Measurements from ENCODE around the gene NFS1. TPM values are rescaled to one million over a fixed set of nuclear protein-coding genes. Genes with fewer than 3 reads are reported as not detected.

Gene NFS1
- total RNA-seq, 2 experiments from 2014 or later: 32.7 to 34.7 TPM

DNA sequence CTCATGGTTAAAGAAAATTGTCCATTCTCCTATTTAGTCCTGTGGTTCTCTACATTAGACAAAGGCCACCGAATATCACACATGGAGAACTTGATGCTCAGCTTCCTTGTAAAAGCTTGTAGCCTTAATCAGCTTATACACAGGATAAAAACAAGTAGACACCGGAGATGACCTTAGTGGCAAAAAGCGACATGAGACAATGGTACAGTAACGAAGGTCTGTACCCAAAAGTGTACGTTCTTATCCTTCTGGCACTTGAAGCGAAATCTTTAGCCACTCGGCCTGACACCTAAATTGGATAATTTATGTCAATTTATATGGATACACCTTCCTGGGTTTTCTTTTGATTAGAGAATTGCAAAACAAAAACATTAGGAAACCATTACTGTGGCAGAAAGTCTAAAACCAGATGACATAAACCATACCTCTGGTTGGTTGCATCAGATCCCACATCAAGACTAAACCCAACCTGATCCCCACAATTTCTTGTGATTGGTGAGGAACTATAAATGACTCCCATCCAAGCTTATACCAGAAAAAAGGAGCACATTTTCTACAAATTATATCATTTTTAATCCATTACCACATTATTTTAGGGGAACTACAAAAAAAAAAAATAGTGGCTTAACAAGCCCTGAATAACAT is 36.8 kb upstream of the NFS1 start:
- Mint-ChIP-seq H3K36me3 (ENCODE audit: low read depth) (peaks cover 72% of the 10 kb centered on the region), H3K27ac (peak overlapping the region; percentile 53), H3K9me3 (ENCODE audit: insufficient read depth) (no peaks in the 10 kb centered on the region), H3K27me3 (ENCODE audit: low read depth) (no peaks in the 10 kb centered on the region), H3K4me1 (ENCODE audit: low read depth) (peaks cover 64% of the 10 kb centered on the region), H3K4me3 (peak overlapping the region; percentile 56)
- ATAC-seq (no peak), DNase-seq (no peak)
- POLR2A ChIA-PET: interaction anchor here (0.8 to 3.6 kb wide), 8 partner anchors 7 to 1062 kb away, joined by 3 to 16 read pairs (median 5); partner anchors contain the start of genes NFS1, PHF20 and ROMO1
- CTCF ChIA-PET: interaction anchor here (0.6 to 1.6 kb wide), 2 partner anchors 11 to 18 kb away, joined by 3 to 4 read pairs; no protein-coding TSS in a partner anchor

DNA sequence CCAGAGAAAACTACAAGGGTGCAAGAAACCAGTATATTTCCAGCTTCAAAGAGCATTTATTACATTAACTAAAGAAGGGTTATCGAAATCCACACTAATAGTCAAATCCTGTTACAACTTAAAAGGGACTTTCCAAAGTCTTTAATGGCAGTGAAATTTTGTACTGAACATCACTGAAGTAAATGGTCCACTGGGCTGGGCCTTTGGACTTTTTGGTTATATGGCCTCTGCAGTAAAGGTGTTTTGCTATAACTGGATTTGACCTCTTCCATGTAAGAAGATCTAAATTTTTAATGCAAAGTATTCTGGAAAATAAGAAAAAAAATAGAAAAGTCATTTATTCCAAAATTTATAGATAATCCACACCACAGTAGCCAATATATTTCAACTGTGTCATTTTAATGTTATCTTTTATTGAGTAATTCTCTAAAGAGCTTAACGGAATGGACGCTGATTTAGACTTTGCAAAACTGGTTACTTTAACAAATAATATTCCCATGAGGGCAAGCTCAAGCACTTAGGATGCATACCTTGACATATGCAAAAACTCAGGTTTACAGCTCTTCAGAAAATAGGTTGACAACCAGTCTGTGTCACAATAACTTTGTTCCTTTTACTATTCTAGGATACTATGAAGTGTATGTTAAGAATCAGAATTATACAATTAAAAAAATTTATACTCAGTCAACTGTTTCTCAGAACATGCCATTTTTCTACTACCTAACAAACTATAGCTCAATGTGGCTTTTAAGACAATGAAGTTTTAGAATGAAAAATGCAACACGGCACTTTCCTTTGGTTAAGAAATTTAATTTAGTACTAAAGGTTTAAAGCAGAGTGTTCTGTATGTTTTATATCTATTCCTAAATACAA is 35.9 kb upstream of the NFS1 start:
- POLR2A ChIA-PET: interaction anchor here (0.8 to 3.6 kb wide), 10 partner anchors 8 to 71 kb away, joined by 3 to 16 read pairs (median 5); partner anchors contain the start of genes NFS1, PHF20 and ROMO1
- CTCF ChIA-PET: interaction anchor here (0.6 to 1.6 kb wide), 3 partner anchors 10 to 219 kb away, joined by 3 to 4 read pairs (median 3); partner anchors contain the start of gene SCAND1
- Mint-ChIP-seq H3K4me1 (ENCODE audit: low read depth) (peaks cover 63% of the 10 kb centered on the region), H3K27ac (no peak overlapping the region), H3K9me3 (ENCODE audit: insufficient read depth) (no peaks in the 10 kb centered on the region), H3K27me3 (ENCODE audit: low read depth) (no peaks in the 10 kb centered on the region), H3K36me3 (ENCODE audit: low read depth) (peaks cover 71% of the 10 kb centered on the region), H3K4me3 (no peak overlapping the region)
- DNase-seq (no peak), ATAC-seq (no peak)

DNA sequence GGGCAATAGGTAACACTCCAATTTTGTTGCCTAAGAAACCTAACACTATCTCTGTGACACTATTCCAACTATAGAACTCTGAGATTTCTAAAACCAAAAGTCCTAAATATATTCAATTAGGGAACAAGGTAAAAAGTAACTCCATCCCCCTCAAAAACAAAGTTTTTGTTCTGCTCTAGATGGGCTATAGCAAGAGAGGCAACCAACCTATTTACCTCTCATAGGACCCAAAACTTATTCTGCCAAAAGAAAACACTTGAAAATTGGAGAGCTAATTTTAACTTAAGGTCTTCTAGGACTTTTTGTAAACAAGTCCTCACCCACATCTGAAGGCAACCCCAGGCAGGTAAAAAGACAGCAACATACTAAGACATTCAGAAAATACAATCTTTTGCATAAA is 35.2 kb upstream of the NFS1 start:
- Mint-ChIP-seq H3K4me3 (no peak overlapping the region), H3K27ac (no peak overlapping the region), H3K9me3 (ENCODE audit: insufficient read depth) (no peaks in the 10 kb centered on the region), H3K4me1 (ENCODE audit: low read depth) (peaks cover 59% of the 10 kb centered on the region), H3K27me3 (ENCODE audit: low read depth) (no peaks in the 10 kb centered on the region), H3K36me3 (ENCODE audit: low read depth) (peaks cover 70% of the 10 kb centered on the region)
- ATAC-seq: no peak
- ChIA-PET CTCF (interaction anchor here (1.2 kb wide), 1 partner anchor 220 kb away, joined by 3 read pairs; the partner anchor contains the start of gene SCAND1), POLR2A (interaction anchor here (0.6 to 3.6 kb wide), 7 partner anchors 7 to 34 kb away, joined by 3 to 16 read pairs (median 4); partner anchors contain the start of genes NFS1, RBM39 and ROMO1)
- DNase-seq: no peak

GRCh38 chr20:35732644-35732982 is 33.5 kb upstream of the NFS1 start:
- no peak for DNase-seq

DNA sequence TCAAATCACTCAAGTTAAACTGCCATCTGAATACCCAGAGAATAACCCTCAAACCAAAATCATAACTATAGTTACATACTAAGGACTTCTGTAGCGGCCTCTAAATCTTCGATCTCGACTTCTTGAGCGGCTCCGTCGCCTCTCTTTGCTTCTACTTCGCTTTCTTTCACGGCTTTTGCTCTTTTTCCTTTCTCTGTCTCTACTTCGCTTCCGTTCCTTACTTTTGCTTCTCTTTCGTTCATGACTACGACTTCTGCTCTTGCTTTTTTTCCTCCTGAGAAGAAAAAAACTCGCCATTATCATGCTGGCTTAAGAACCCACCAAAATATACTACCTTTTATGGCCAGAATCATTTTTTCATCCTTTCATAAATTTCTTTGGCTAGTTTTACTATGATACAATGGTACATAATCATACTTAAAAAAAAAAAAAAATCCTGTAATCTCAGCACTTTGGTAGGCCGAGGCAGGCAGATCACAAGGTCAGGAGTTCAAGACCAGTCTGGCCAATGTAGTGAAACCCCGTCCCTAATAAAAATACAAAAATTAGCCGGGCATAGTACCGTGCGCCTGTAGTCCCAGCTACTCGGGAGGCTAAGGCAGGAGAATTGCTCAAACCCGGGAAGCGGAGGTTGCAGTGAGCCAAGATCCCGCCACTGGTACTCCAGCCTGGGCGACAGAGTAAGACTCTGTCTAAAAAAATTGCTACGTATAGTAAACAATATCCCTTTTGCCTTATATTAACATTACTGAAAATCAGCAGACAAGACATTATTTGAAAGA is 32.9 kb upstream of the NFS1 start:
- peaks cover 46% of the 10 kb centered on the region for H3K4me1 Mint-ChIP-seq (ENCODE audit: low read depth)
- H3K9me3 Mint-ChIP-seq (ENCODE audit: insufficient read depth): no peaks in the 10 kb centered on the region
- ATAC-seq: no peak
- peaks cover 65% of the 10 kb centered on the region for H3K36me3 Mint-ChIP-seq (ENCODE audit: low read depth)
- CTCF ChIA-PET: no interaction called here
- no peak overlapping the region for H3K27ac Mint-ChIP-seq
- DNase-seq: no peak
- POLR2A ChIA-PET: interaction anchor here (1.1 to 2.1 kb wide), 4 partner anchors 8 to 13 kb away, joined by 4 to 12 read pairs (median 6); partner anchors contain the start of gene RBM39
- H3K27me3 Mint-ChIP-seq (ENCODE audit: low read depth): no peaks in the 10 kb centered on the region
- H3K4me3 Mint-ChIP-seq: no peak overlapping the region

More at GRCh38 chr20:35732644-35732982, 33.5 kb upstream of the NFS1 start:
- no peak overlapping the region for H3K4me3 Mint-ChIP-seq
- POLR2A ChIA-PET: interaction anchor here (1.5 to 1.8 kb wide), 2 partner anchors 10 to 13 kb away, joined by 5 to 8 read pairs; partner anchors contain the start of gene RBM39
- CTCF ChIA-PET: interaction anchor here (0.7 kb wide), 1 partner anchor 152 kb away, joined by 3 read pairs; no protein-coding TSS in a partner anchor
- H3K27ac Mint-ChIP-seq: peak overlapping the region; percentile 25
- H3K9me3 Mint-ChIP-seq (ENCODE audit: insufficient read depth): no peaks in the 10 kb centered on the region
- no peaks in the 10 kb centered on the region for H3K27me3 Mint-ChIP-seq (ENCODE audit: low read depth)
- H3K4me1 Mint-ChIP-seq (ENCODE audit: low read depth): peaks cover 46% of the 10 kb centered on the region
- ATAC-seq: no peak
- peaks cover 65% of the 10 kb centered on the region for H3K36me3 Mint-ChIP-seq (ENCODE audit: low read depth)

- ChIA-PET CTCF (interaction anchor here (1.1 kb wide), 1 partner anchor 8 kb away, joined by 5 read pairs; no protein-coding TSS in a partner anchor), POLR2A (interaction anchor here (1.1 to 2.1 kb wide), 2 partner anchors 8 to 10 kb away, joined by 4 to 12 read pairs; partner anchors contain the start of gene RBM39)
- Mint-ChIP-seq H3K27ac (no peak overlapping the region), H3K9me3 (ENCODE audit: insufficient read depth) (no peaks in the 10 kb centered on the region), H3K4me1 (ENCODE audit: low read depth) (peaks cover 48% of the 10 kb centered on the region), H3K27me3 (ENCODE audit: low read depth) (no peaks in the 10 kb centered on the region), H3K4me3 (no peak overlapping the region), H3K36me3 (ENCODE audit: low read depth) (peaks cover 67% of the 10 kb centered on the region)
- ATAC-seq: no peak
- no peak for DNase-seq
These were observed 32.3 kb upstream of the NFS1 start for GRCh38 chr20:35731469-35731788.

DNA sequence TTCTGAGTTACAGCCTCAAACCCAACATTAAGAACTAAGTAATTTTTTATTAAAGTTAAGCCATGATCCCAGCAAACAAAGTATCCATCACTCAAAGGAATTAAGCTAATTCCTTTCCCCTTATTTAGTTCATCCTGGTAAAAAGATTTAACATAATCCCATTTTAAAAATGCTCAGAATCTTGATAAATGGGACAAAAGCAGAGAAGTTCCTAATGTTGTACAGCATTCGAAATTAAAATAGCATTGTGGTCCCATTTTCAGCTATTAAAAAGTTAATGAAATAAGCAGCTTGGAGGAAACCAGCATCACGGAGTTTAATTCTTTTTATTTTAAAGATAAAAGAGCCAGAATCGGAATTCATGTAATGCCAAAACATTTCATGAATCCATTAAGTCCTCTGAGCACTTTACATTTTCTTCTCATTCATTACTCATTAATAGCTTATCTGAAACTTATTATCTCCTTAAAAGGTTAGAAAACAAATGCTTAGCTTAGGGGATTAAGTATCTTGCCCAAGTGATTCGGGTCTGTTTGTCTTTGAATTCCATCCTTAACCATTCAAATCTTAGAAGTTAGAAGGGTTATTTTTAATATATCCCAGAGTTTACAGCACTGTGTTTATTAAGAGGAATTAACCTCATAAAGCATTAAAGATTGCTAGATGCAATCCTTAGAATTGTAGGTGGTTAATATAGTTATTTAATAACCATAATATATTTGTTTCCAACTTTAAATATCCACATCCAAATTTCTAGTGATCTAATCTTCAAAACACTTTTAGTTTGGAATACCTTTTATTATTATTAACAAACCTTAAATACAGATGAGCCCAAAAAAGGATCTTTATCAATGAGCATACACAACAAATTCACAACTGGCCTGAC is 31.7 kb upstream of the NFS1 start:
- Mint-ChIP-seq H3K27ac (no peak overlapping the region), H3K9me3 (ENCODE audit: insufficient read depth) (no peaks in the 10 kb centered on the region), H3K36me3 (ENCODE audit: low read depth) (peaks cover 66% of the 10 kb centered on the region), H3K4me1 (ENCODE audit: low read depth) (peaks cover 45% of the 10 kb centered on the region), H3K27me3 (ENCODE audit: low read depth) (no peaks in the 10 kb centered on the region), H3K4me3 (no peak overlapping the region)
- ChIA-PET POLR2A (interaction anchor here (0.8 to 2.1 kb wide), 3 partner anchors 9 to 66 kb away, joined by 3 to 12 read pairs (median 4); partner anchors contain the start of genes CPNE1, RBM12 and RBM39), CTCF (interaction anchor here (0.6 to 1.9 kb wide), 4 partner anchors 9 to 1293 kb away, joined by 4 to 5 read pairs (median 4); partner anchors contain the start of gene RBM39)
- DNase-seq (no peak), ATAC-seq (no peak)

DNA sequence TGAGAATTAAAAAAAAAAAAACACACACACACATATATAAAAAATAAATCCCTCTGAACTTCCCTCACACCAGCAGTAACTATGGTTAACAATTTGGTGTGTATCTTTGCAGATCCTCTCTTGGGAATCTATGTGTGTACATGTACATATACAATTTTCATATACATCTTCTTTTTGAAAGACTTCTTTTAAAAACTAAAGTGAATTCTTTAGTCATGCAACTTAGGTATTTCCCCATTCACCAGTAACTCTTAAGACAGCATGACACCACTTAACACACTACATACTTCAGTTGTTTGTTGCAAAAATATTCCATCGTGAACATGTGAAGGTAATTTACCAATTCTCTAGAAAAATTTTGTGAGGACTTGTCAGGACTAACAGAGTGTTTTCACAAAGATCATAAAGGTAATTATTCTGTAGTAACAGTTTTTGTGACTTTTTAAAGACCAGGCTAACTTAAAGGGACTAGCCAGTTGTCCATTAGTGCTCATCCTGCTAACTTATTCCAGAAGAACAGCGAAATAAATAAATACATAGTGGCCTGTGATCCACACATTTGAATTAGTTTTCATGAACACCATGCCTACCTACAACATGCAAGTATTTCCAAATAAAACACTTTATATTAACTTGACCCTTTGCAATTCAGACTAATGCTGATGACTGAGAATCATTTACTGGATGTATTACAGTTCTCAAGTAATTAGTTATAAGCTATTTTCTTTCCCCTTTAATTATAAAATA is 30.9 kb upstream of the NFS1 start:
- H3K9me3 Mint-ChIP-seq (ENCODE audit: insufficient read depth): no peaks in the 10 kb centered on the region
- H3K4me1 Mint-ChIP-seq (ENCODE audit: low read depth): peaks cover 45% of the 10 kb centered on the region
- H3K4me3 Mint-ChIP-seq: no peak overlapping the region
- DNase-seq: no peak
- POLR2A ChIA-PET: interaction anchor here (0.8 to 2.7 kb wide), 4 partner anchors 11 to 65 kb away, joined by 3 to 12 read pairs (median 8); partner anchors contain the start of genes CPNE1, RBM12 and RBM39
- CTCF ChIA-PET: interaction anchor here (0.6 to 1.9 kb wide), 6 partner anchors 9 to 1293 kb away, joined by 4 to 6 read pairs (median 4); partner anchors contain the start of gene RBM39
- no peaks in the 10 kb centered on the region for H3K27me3 Mint-ChIP-seq (ENCODE audit: low read depth)
- H3K36me3 Mint-ChIP-seq (ENCODE audit: low read depth): peaks cover 66% of the 10 kb centered on the region
- H3K27ac Mint-ChIP-seq: no peak overlapping the region
- ATAC-seq: no peak

- DNase-seq (no peak), ATAC-seq (no peak)
- H3K36me3 Mint-ChIP-seq (ENCODE audit: low read depth): peaks cover 70% of the 10 kb centered on the region
- H3K27ac Mint-ChIP-seq: no peak overlapping the region
- peaks cover 42% of the 10 kb centered on the region for H3K4me1 Mint-ChIP-seq (ENCODE audit: low read depth)
- POLR2A ChIA-PET: interaction anchor here (0.6 to 3.2 kb wide), 9 partner anchors 8 to 1280 kb away, joined by 3 to 13 read pairs (median 4); no protein-coding TSS in a partner anchor
- CTCF ChIA-PET: interaction anchor here (1.0 to 1.9 kb wide), 4 partner anchors 10 to 155 kb away, joined by 4 to 6 read pairs (median 4); no protein-coding TSS in a partner anchor
- H3K4me3 Mint-ChIP-seq: no peak overlapping the region
- no peaks in the 10 kb centered on the region for H3K27me3 Mint-ChIP-seq (ENCODE audit: low read depth)
- H3K9me3 Mint-ChIP-seq (ENCODE audit: insufficient read depth): no peaks in the 10 kb centered on the region
These were observed 30.2 kb upstream of the NFS1 start for GRCh38 chr20:35729283-35729807.
